SU-DHL-6 (cell line): ENCODE results near the gene HMGCLL1.

Source experiments
- EZH2phosphoT487 ChIP-seq: fragments of 200-600 bp; sonication (generic), shearing (Covaris generic); conservative IDR thresholded peaks from 2 replicates; pipeline ENCODE4 v1.6.1; 2018; ENCODE audit warnings: mild to moderate bottlenecking, antibody characterized with exemption, low read length, moderate library complexity, mixed read lengths
- TF ChIP-seq, protein P1 (sequence below): fragments of 200-600 bp; sonication (generic); IDR thresholded peaks from one replicate; pipeline ENCODE4 v1.5.1; 2017; ENCODE audit warnings: antibody characterized with exemption, mild to moderate bottlenecking, low read length, moderate library complexity; ENCODE audit not compliant: insufficient read depth, poor library complexity, severe bottlenecking

DNA sequence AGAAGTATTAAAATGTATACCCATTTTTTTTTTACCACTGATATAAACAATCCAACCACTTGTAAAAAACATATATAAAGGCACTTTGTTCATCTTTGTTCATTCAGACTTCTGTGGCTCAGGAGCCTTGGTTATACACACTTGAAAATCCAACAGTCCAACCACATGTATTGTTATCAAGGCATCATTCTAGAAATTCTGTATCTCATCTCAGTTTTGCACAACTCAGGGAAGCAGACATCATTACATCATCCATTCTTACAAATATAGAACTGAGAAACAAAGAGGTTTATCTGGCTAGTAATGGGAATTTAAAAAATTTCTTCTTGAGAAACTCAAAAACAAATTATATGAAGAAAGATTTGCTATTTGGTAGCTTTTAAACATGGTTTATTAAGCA lies 88.1 kb downstream of the HMGCLL1 start:
- TF ChIP-seq, protein P1, sequence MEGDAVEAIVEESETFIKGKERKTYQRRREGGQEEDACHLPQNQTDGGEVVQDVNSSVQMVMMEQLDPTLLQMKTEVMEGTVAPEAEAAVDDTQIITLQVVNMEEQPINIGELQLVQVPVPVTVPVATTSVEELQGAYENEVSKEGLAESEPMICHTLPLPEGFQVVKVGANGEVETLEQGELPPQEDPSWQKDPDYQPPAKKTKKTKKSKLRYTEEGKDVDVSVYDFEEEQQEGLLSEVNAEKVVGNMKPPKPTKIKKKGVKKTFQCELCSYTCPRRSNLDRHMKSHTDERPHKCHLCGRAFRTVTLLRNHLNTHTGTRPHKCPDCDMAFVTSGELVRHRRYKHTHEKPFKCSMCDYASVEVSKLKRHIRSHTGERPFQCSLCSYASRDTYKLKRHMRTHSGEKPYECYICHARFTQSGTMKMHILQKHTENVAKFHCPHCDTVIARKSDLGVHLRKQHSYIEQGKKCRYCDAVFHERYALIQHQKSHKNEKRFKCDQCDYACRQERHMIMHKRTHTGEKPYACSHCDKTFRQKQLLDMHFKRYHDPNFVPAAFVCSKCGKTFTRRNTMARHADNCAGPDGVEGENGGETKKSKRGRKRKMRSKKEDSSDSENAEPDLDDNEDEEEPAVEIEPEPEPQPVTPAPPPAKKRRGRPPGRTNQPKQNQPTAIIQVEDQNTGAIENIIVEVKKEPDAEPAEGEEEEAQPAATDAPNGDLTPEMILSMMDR, result no peak
- no peak for TF ChIP-seq EZH2phosphoT487
